Upper lobe of right lung (tissue), 1 donor: ENCODE data around the gene POU3F1. TPM values are rescaled to one million over a fixed set of nuclear protein-coding genes. Genes with fewer than 3 reads are reported as not detected.

Experiments used
- ATAC-seq: fragments of 200-7000 bp; cut with Tn5 transposase; one replicate; pipeline ENCODE4 v1.9.1; 2020; ENCODE audit warnings: mild to moderate bottlenecking, moderate library complexity
- DNase-seq: peaks from one replicate; pipeline ENCODE4 v3.0.0-alpha.2; 2020
- H3K27ac ChIP-seq: fragments of 200-600 bp; one replicate; pipeline ENCODE4 v1.8.0; 2022
- H3K27me3 ChIP-seq: fragments of 200-600 bp; one replicate; pipeline ENCODE4 v1.8.0; 2022; ENCODE audit warnings: mild to moderate bottlenecking
- H3K36me3 ChIP-seq: fragments of 200-600 bp; one replicate; pipeline ENCODE4 v1.8.0; 2022
- H3K4me1 ChIP-seq: fragments of 200-600 bp; one replicate; pipeline ENCODE4 v1.8.0; 2022
- H3K4me3 ChIP-seq: fragments of 200-600 bp; one replicate; pipeline ENCODE4 v1.8.0; 2022; ENCODE audit warnings: mild to moderate bottlenecking
- H3K9me3 ChIP-seq: fragments of 200-600 bp; one replicate; pipeline ENCODE4 v1.8.0; 2022
- CTCF ChIP-seq: fragments of 200-600 bp; IDR thresholded peaks from one replicate; pipeline ENCODE4 v1.8.0; 2022; ENCODE audit warnings: antibody characterized with exemption
- intact Hi-C: fragments of 100-400 bp; cut with DNase I; formaldehyde crosslinking; loops from one replicate; pipeline ENCODE4 v1.11.0; 2022
- total RNA-seq: library from RNA; stranded (reverse); fragmentation: NEBNext Ultra II Directional; extraction: Animal tissue kit (Norgen Biotek cat#: 25700); gene quantifications from one replicate; pipeline ENCODE4 v1.2.1, GENCODE V29; 2021
- donor health status: DM: no; HTN: yes; CAD: no; lungs with severe emphysema.

The POU3F1 gene
- total RNA-seq, 1 donor from 2014 or later: not detected

- Histone ChIP-seq H3K4me1 (no peaks in the 10 kb centered on the region), H3K9me3 (no peaks in the 10 kb centered on the region), H3K4me3 (no peak overlapping the region), H3K36me3 (no peaks in the 10 kb centered on the region), H3K27ac (no peak overlapping the region), H3K27me3 (no peaks in the 10 kb centered on the region)
- intact Hi-C loops: no loop called here
- TF ChIP-seq CTCF: no peak
- ATAC-seq (no peak), DNase-seq (no peak)
These were observed 32.4 kb upstream of the POU3F1 start for GRCh38 chr1:38079019-38079418.

DNA sequence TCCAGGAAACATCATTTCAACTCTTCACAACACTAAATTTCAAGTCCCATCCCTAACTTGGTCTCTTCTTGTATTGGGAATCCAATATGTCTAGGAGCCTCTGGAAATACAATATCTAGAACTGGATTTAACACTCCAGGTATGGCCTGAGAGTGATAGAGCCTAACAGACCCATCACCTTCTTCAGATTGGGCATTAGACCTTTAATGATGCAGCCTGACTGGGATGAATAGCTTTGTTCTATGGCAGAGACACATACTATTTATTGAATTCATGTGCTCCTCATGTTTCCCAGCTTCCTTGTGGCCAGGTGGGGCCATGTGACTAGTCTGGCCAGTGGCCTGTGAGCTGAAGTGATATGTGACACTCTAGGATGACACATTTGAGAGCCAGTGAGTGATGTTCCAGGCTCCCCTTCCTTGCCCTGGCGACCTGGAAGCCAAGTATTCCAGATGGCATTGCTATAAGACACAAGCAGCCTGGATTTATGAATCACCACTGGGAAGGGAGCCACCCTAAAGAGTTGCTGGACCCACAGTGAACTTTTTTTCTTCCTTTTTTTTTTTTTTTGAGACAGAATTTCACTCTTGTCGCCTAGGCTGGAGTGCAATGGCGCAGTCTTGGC lies 31.0 kb upstream of the POU3F1 start:
- no peaks in the 10 kb centered on the region for H3K4me1 ChIP-seq
- no peaks in the 10 kb centered on the region for H3K9me3 ChIP-seq
- TF ChIP-seq CTCF: no peak
- H3K27me3 ChIP-seq: no peaks in the 10 kb centered on the region
- H3K36me3 ChIP-seq: no peaks in the 10 kb centered on the region
- DNase-seq (no peak), ATAC-seq (no peak)
- H3K4me3 ChIP-seq: no peak overlapping the region
- no peak overlapping the region for H3K27ac ChIP-seq
- intact Hi-C loops: no loop called here

GRCh38 chr1:38076455-38076854 lies 29.9 kb upstream of the POU3F1 start:
- H3K4me1 ChIP-seq: no peaks in the 10 kb centered on the region
- no peaks in the 10 kb centered on the region for H3K9me3 ChIP-seq
- H3K27me3 ChIP-seq: no peaks in the 10 kb centered on the region
- intact Hi-C loops: no loop called here
- H3K27ac ChIP-seq: no peak overlapping the region
- no peak for DNase-seq
- no peak overlapping the region for H3K4me3 ChIP-seq
- H3K36me3 ChIP-seq: no peaks in the 10 kb centered on the region
- TF ChIP-seq CTCF: no peak
- no peak for ATAC-seq

- Histone ChIP-seq H3K4me3 (no peak overlapping the region), H3K36me3 (no peaks in the 10 kb centered on the region), H3K4me1 (no peaks in the 10 kb centered on the region), H3K27ac (no peak overlapping the region), H3K27me3 (no peaks in the 10 kb centered on the region), H3K9me3 (no peaks in the 10 kb centered on the region)
- DNase-seq (no peak), ATAC-seq (peak; percentile 46)
- no peak for TF ChIP-seq CTCF
- intact Hi-C loops: no loop called here
These were observed 29.4 kb upstream of the POU3F1 start for GRCh38 chr1:38076038-38076437.

DNA sequence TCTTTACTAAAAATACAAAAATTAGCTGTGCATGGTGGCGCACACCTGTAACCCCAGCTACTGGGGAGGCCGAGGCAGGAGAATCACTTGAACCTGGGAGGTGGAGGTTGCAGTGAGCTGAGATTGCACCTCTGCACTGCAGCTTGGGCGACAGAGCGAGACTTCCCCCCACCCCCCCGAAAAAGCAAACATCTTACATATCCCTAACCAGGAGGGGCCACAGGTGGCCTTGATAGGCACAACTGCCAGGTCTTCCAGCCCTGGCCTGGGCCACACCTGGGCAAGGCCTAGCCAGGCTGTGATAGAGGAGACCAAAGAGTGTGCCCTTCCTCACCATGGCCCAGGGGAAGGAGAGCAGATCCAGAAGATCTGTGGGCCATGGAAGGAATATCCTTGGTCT lies 28.6 kb upstream of the POU3F1 start:
- intact Hi-C loops: no loop called here
- Histone ChIP-seq H3K9me3 (no peaks in the 10 kb centered on the region), H3K4me3 (no peak overlapping the region), H3K27ac (no peak overlapping the region), H3K27me3 (peaks cover under 1% of the 10 kb centered on the region), H3K36me3 (no peaks in the 10 kb centered on the region), H3K4me1 (no peaks in the 10 kb centered on the region)
- no peak for TF ChIP-seq CTCF
- ATAC-seq (no peak), DNase-seq (no peak)

- TF ChIP-seq CTCF: no peak
These were observed 27.7 kb upstream of the POU3F1 start for GRCh38 chr1:38074302-38074677.

More at GRCh38 chr1:38074302-38074677, 27.7 kb upstream of the POU3F1 start:
- Histone ChIP-seq H3K36me3 (no peaks in the 10 kb centered on the region), H3K4me1 (no peaks in the 10 kb centered on the region), H3K9me3 (no peaks in the 10 kb centered on the region), H3K4me3 (no peak overlapping the region), H3K27ac (no peak overlapping the region), H3K27me3 (peaks cover 7% of the 10 kb centered on the region)
- ATAC-seq (no peak), DNase-seq (no peak)
- intact Hi-C loops: no loop called here
